H1 (cell line): Measurements from ENCODE around the gene EXT2. TPM values are rescaled to one million over a fixed set of nuclear protein-coding genes. Genes with fewer than 3 reads are reported as not detected.

Source experiments
- CTCF ChIA-PET: fragments of 300-600 bp; sonication (Branson Sonifier 250); formaldehyde crosslinking; loops from one replicate; lab custom pipeline; 2021; ENCODE audit not compliant: partially characterized antibody; lab: Charles Lee
- POLR2A ChIA-PET: fragments of 300-600 bp; sonication (Branson Sonifier 250); formaldehyde crosslinking; loops from one replicate; lab custom pipeline; 2021; ENCODE audit warnings: inconsistent platforms; ENCODE audit not compliant: partially characterized antibody; lab: Charles Lee
- DNase-seq, 2 experiments: peaks; one replicate each; pipeline versions ENCODE4 v3.0.0 to v3.0.0-alpha.2; 2010 to 2022; ENCODE audit warnings: low spot score in 2 of 2, low read depth in 1 of 2, mixed read lengths in 1 of 2
- FAIRE-seq: peaks from 2 replicates; lab custom pipeline; 2011; peaks lifted over from hg19 to GRCh38; lab: Jason Lieb, UNC
- H2AFZ ChIP-seq: 2 replicates; pipeline ENCODE4 v1.8.1; 2012; ENCODE audit warnings: low read length, inconsistent platforms
- H2AK5ac ChIP-seq: 2 replicates; pipeline ENCODE4 v1.6.1; 2013; ENCODE audit warnings: low read depth, low read length
- H2BK120ac ChIP-seq: replicated peaks from 2 replicates; pipeline ENCODE3; 2013; ENCODE audit warnings: low read depth, low read length, inconsistent platforms
- H2BK12ac ChIP-seq: 2 replicates; pipeline ENCODE4 v1.6.1; 2013; ENCODE audit warnings: low read depth, low read length
- H2BK15ac ChIP-seq: 2 replicates; pipeline ENCODE4 v1.6.1; 2013; ENCODE audit warnings: low read length
- H2BK20ac ChIP-seq: 2 replicates; pipeline ENCODE4 v1.6.1; 2013; ENCODE audit warnings: low read length
- H2BK5ac ChIP-seq: 2 replicates; pipeline ENCODE4 v1.6.1; 2013; ENCODE audit warnings: low read depth, low read length
- H3K14ac ChIP-seq: 2 replicates; pipeline ENCODE4 v1.6.1; 2013; ENCODE audit warnings: inconsistent platforms; ENCODE audit not compliant: insufficient read length
- H3K18ac ChIP-seq: 2 replicates; pipeline ENCODE4 v1.6.1; 2013; ENCODE audit warnings: low read length; ENCODE audit errors: extremely low read depth
- H3K23ac ChIP-seq: 2 replicates; pipeline ENCODE4 v1.6.1; 2013; ENCODE audit warnings: inconsistent platforms; ENCODE audit not compliant: insufficient read length
- H3K23me2 ChIP-seq: 2 replicates; pipeline ENCODE4 v1.6.1; 2013; ENCODE audit warnings: low read depth, low read length
- H3K27ac ChIP-seq: 2 replicates; pipeline ENCODE4 v1.6.1; 2011; ENCODE audit warnings: low read depth, low read length, inconsistent platforms
- H3K27me3 ChIP-seq, 4 experiments: replicated peaks in 1 of 4; 1 replicate in 1 of 4; 2 replicates in 3 of 4; pipeline versions ENCODE4 v1.6.1 to v1.8.1; 2011 to 2013; ENCODE audit warnings: low read length in 3 of 4, mild to moderate bottlenecking in 3 of 4, inconsistent platforms in 2 of 4, mixed read lengths in 2 of 4, moderate library complexity in 1 of 4; ENCODE audit not compliant: control insufficient read depth in 3 of 4, insufficient read depth in 3 of 4; ENCODE audit errors: extremely low read depth in 1 of 4
- H3K36me3 ChIP-seq, 4 experiments: 2 replicates each; pipeline versions ENCODE4 v1.6.1 to v1.8.1; 2011 to 2013; ENCODE audit warnings: mild to moderate bottlenecking in 4 of 4, low read length in 3 of 4, moderate library complexity in 2 of 4, control low read depth in 1 of 4, inconsistent platforms in 1 of 4; ENCODE audit not compliant: insufficient read depth in 4 of 4, control insufficient read depth in 2 of 4
- H3K4ac ChIP-seq: replicated peaks from 2 replicates; pipeline ENCODE3; 2013; ENCODE audit warnings: low read length, low read depth, mixed read lengths, inconsistent platforms; ENCODE audit not compliant: insufficient read length
- H3K4me1 ChIP-seq, 4 experiments: replicated peaks in 1 of 4; 1 replicate in 1 of 4; 2 replicates in 3 of 4; pipeline versions ENCODE4 v1.6.1 to v1.8.1; 2011 to 2013; ENCODE audit warnings: low read length in 3 of 4, inconsistent platforms in 2 of 4, mixed read lengths in 1 of 4; ENCODE audit not compliant: insufficient read depth in 4 of 4, control insufficient read depth in 3 of 4
- H3K4me2 ChIP-seq, 2 experiments: 2 replicates each; pipeline versions ENCODE4 v1.6.1 to v1.8.1; 2011 to 2013; ENCODE audit warnings: low read depth in 2 of 2, low read length in 2 of 2, control low read depth in 1 of 2, inconsistent platforms in 1 of 2, mild to moderate bottlenecking in 1 of 2; ENCODE audit not compliant: insufficient read depth in 1 of 2
- H3K4me3 ChIP-seq, 4 experiments: fragments of 200-600, 300-600 bp in 1 of 4; sonication (generic), shearing (Covaris generic), sonication (Bioruptor Twin) in 1 of 4; 2 replicates each; pipeline versions ENCODE4 v1.5.1 to v1.8.1; 2011 to 2016; ENCODE audit warnings: low read length in 4 of 4, low read depth in 3 of 4, control low read depth in 2 of 4, inconsistent platforms in 2 of 4, mild to moderate bottlenecking in 2 of 4, mixed read lengths in 1 of 4, moderate library complexity in 1 of 4; ENCODE audit not compliant: insufficient read depth in 2 of 4; ENCODE audit errors: extremely low read depth in 1 of 4
- H3K56ac ChIP-seq: replicated peaks from 2 replicates; pipeline ENCODE3; 2013; ENCODE audit warnings: low read depth, mild to moderate bottlenecking, mixed read lengths, low read length, inconsistent platforms; ENCODE audit not compliant: insufficient read length
- H3K79me1 ChIP-seq: 2 replicates; pipeline ENCODE4 v1.6.1; 2013; ENCODE audit warnings: low read depth, low read length, control low read depth
- H3K79me2 ChIP-seq, 2 experiments: 2 replicates each; pipeline versions ENCODE4 v1.6.1 to v1.8.1; 2012 to 2013; ENCODE audit warnings: low read length in 2 of 2, mild to moderate bottlenecking in 2 of 2, inconsistent platforms in 1 of 2; ENCODE audit not compliant: insufficient read depth in 2 of 2, control insufficient read depth in 1 of 2
- H3K9ac ChIP-seq, 4 experiments: replicated peaks in 1 of 4; 1 replicate in 1 of 4; 2 replicates in 3 of 4; pipeline versions ENCODE4 v1.6.1 to v1.8.1; 2011 to 2013; ENCODE audit warnings: low read depth in 3 of 4, low read length in 3 of 4, control low read depth in 2 of 4, mild to moderate bottlenecking in 2 of 4, moderate library complexity in 2 of 4, inconsistent platforms in 1 of 4; ENCODE audit errors: extremely low read depth in 1 of 4
- H3K9me3 ChIP-seq, 2 experiments: 2 replicates each; pipeline versions ENCODE4 v1.6.1 to v1.8.1; 2012 to 2013; ENCODE audit warnings: mild to moderate bottlenecking in 2 of 2, moderate library complexity in 2 of 2, control low read depth in 1 of 2, inconsistent platforms in 1 of 2, low read depth in 1 of 2, low read length in 1 of 2, mixed read lengths in 1 of 2; ENCODE audit not compliant: insufficient read depth in 2 of 2
- H4K20me1 ChIP-seq, 2 experiments: replicated peaks in 1 of 2; 2 replicates each; pipeline versions ENCODE3 to v1.8.1; 2011 to 2013; ENCODE audit warnings: inconsistent platforms in 2 of 2, low read length in 2 of 2, mild to moderate bottlenecking in 1 of 2; ENCODE audit not compliant: insufficient read depth in 2 of 2, control insufficient read depth in 1 of 2
- H4K5ac ChIP-seq: 2 replicates; pipeline ENCODE4 v1.6.1; 2013; ENCODE audit warnings: low read length, low read depth, mixed read lengths, inconsistent platforms; ENCODE audit not compliant: insufficient read length
- H4K8ac ChIP-seq: 2 replicates; pipeline ENCODE4 v1.8.0; 2013; ENCODE audit warnings: mild to moderate bottlenecking, moderate library complexity, low read length, inconsistent platforms; ENCODE audit not compliant: insufficient read depth; ENCODE audit errors: extremely low read depth
- H4K91ac ChIP-seq: replicated peaks from 2 replicates; pipeline ENCODE3; 2013; ENCODE audit warnings: low read length, mixed read lengths, inconsistent platforms; ENCODE audit not compliant: insufficient read length
- ATF3 ChIP-seq: IDR thresholded peaks from 2 replicates; pipeline ENCODE4 v1.6.1; 2011; ENCODE audit warnings: low read depth, mild to moderate bottlenecking, low read length; ENCODE audit not compliant: insufficient read depth
- BRCA1 ChIP-seq: IDR thresholded peaks from 2 replicates; pipeline ENCODE4 v1.6.1; 2012; ENCODE audit warnings: low read depth, low read length, improper control_type of control experiment
- CTBP2 ChIP-seq: IDR thresholded peaks from 2 replicates; pipeline ENCODE4 v1.7.0; 2011; ENCODE audit warnings: borderline replicate concordance, mild to moderate bottlenecking, moderate library complexity, mixed read lengths, low read length; ENCODE audit not compliant: insufficient read depth, insufficient read length
- E2F6 ChIP-seq: IDR thresholded peaks from 2 replicates; pipeline ENCODE4 v1.6.1; 2012; ENCODE audit warnings: inconsistent platforms
- EGR1 ChIP-seq: IDR thresholded peaks from 2 replicates; pipeline ENCODE4 v1.6.1; 2011; ENCODE audit warnings: low read depth, low read length, borderline replicate concordance
- FOSL1 ChIP-seq: IDR thresholded peaks from 2 replicates; pipeline ENCODE4 v1.6.1; 2011; ENCODE audit warnings: mild to moderate bottlenecking, low read depth, low read length, moderate library complexity; ENCODE audit not compliant: insufficient read depth
- KDM1A ChIP-seq: fragments of 200-600, 300-600 bp; sonication (generic); IDR thresholded peaks from 2 replicates; pipeline ENCODE4 v1.7.1; 2016; ENCODE audit warnings: mild to moderate bottlenecking, low read length, borderline replicate concordance
- MAFK ChIP-seq: IDR thresholded peaks from 2 replicates; pipeline ENCODE4 v1.6.1; 2012; ENCODE audit warnings: low read depth, mild to moderate bottlenecking, improper control_type of control experiment, low read length
- RNF2 ChIP-seq: fragments of 200-900, 300-1000 bp; sonication (generic); IDR thresholded peaks from 2 replicates; pipeline ENCODE4 v1.7.1; 2016; ENCODE audit warnings: borderline replicate concordance, low read depth, mild to moderate bottlenecking, antibody characterized with exemption, low read length; ENCODE audit not compliant: poor library complexity, severe bottlenecking; ENCODE audit errors: missing control alignments
- SAP30 ChIP-seq: fragments of 300-600 bp; sonication (generic); IDR thresholded peaks from 2 replicates; pipeline ENCODE4 v1.7.1; 2012; ENCODE audit warnings: low read length, moderate library complexity, mild to moderate bottlenecking, inconsistent platforms; ENCODE audit not compliant: insufficient read depth, insufficient replicate concordance
- SP1 ChIP-seq: IDR thresholded peaks from 2 replicates; pipeline ENCODE4 v1.6.1; 2011; ENCODE audit warnings: low read depth, low read length
- WGBS, 2 experiments: shearing (Covaris generic) in 1 of 2; methylation state at CpG; one replicate each; pipeline versions ENCODE4 v1.1.6 to v1.1.7; 2013 to 2015; ENCODE audit warnings: low lambda C conversion rate in 2 of 2, mixed read lengths in 2 of 2, inconsistent platforms in 1 of 2, low coverage in 1 of 2, missing lambda C conversion rate in 1 of 2; ENCODE audit not compliant: insufficient replicate concordance in 2 of 2, insufficient coverage in 1 of 2, insufficient read length in 1 of 2; ENCODE audit errors: extremely low coverage in 1 of 2, missing lambda C conversion rate in 1 of 2; 5-methylcytosine and 5-hydroxymethylcytosine counted together
- polyA plus RNA-seq, 7 experiments: library from polyadenylated mRNA; depleted of rRNA in 3 of 7; stranded (reverse) in 5 of 7; unstranded in 2 of 7; fragments of >200 nt in 5 of 7; fragments of 200-250 nt in 2 of 7; gene quantifications; 1 replicate in 5 of 7; 2 replicates in 1 of 7; 4 replicates in 1 of 7; pipeline versions ENCODE4 v1.2.1 to v1.2.3, GENCODE V29; 2011 to 2013; ENCODE audit warnings: missing spikeins in 2 of 7, mixed read lengths in 2 of 7
- total RNA-seq: library from RNA; stranded (reverse); fragmentation: NEBNext Ultra II Directional; extraction: Animal tissue kit (Norgen Biotek cat#: 25700); gene quantifications from 2 replicates; pipeline ENCODE4 v1.2.1, GENCODE V29; 2021

Gene EXT2
- total and polyA plus RNA-seq, 2 of the 8 experiments (the other 6 are each of a cell fraction or from before 2014, with no cell fraction given) = 29.8 to 42.8 TPM

DNA sequence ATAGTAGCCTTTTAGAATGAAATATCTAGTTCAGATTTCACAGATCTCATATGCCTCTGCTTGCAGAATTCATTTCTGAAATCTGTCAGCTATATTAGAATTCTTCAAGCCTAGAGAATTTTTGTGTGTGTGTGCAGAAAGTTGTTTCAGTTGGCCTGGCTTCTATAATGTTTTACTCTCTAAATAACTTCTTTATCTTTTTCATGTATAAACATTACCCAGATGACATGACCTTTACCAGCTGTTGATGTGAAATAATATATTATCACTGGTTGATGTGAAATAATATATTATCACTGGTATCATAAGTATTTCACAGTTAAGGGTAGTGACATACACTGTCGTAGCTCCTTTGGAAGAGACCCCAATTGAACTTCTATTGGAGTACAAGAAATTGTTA, 141.7 kb downstream of the EXT2 start:
- H3K18ac ChIP-seq = no peak overlapping the region
- H2AK5ac ChIP-seq = no peak overlapping the region
- no peak for TF ChIP-seq SAP30
- no peak for TF ChIP-seq E2F6
- TF ChIP-seq RNF2 = no peak
- no peak for TF ChIP-seq SP1
- TF ChIP-seq CTBP2 = no peak
- TF ChIP-seq ATF3 = no peak
- TF ChIP-seq FOSL1 = no peak
- TF ChIP-seq EGR1 = no peak
- no peak for TF ChIP-seq BRCA1
- no peak for TF ChIP-seq KDM1A
- TF ChIP-seq MAFK = no peak
- TF ChIP-seq, all 59 proteins: peak for 0
- H3K9ac ChIP-seq = no peak overlapping the region
- H3K79me2 ChIP-seq = no peaks in the 10 kb centered on the region
- H3K79me1 ChIP-seq = no peaks in the 10 kb centered on the region
- DNase-seq (no peak), FAIRE-seq (no peak)
- no peaks in the 10 kb centered on the region for H3K9me3 ChIP-seq
- no peak overlapping the region for H2BK20ac ChIP-seq
- H3K4me2 ChIP-seq = no peak overlapping the region
- H3K23me2 ChIP-seq = no peaks in the 10 kb centered on the region
- no peak overlapping the region for H2BK120ac ChIP-seq
- no peak overlapping the region for H2BK12ac ChIP-seq
- WGBS, 2 experiments = 100% methylated on average over 1 of the region's 1 CpG; no CpG with 5 or more reads in 1 of the 2 experiments
- H2AFZ ChIP-seq = no peak overlapping the region
- H3K56ac ChIP-seq = no peak overlapping the region
- no peaks in the 10 kb centered on the region for H3K27me3 ChIP-seq
- peaks cover 0 to 4% (median under 1%) of the 10 kb centered on the region in 4 experiments; a peak in 3 of 7 replicates for H3K4me1 ChIP-seq
- no peak overlapping the region for H4K8ac ChIP-seq
- H3K14ac ChIP-seq = no peak overlapping the region
- CTCF ChIA-PET = interaction anchor here (0.6 to 1.1 kb wide), 3 partner anchors 36 to 127 kb away, joined by 3 read pairs; no protein-coding TSS in a partner anchor
- POLR2A ChIA-PET = no interaction called here
- H3K4ac ChIP-seq = no peak overlapping the region
- peaks cover 0 to 8% (median 3%) of the 10 kb centered on the region in 4 experiments; a peak in 1 of 8 replicates for H3K36me3 ChIP-seq
- no peak overlapping the region for H4K5ac ChIP-seq
- H2BK5ac ChIP-seq = no peak overlapping the region
- no peak overlapping the region for H3K4me3 ChIP-seq
- H3K23ac ChIP-seq = no peak overlapping the region
- H3K27ac ChIP-seq = no peak overlapping the region
- no peaks in the 10 kb centered on the region for H4K20me1 ChIP-seq
- no peak overlapping the region for H2BK15ac ChIP-seq
- H4K91ac ChIP-seq = no peak overlapping the region
